NCI-H2171 treated with DMSO at 0.1 percent for 48 hours (cell line): ENCODE measurements around the gene DCDC1.

Source experiments
- DNase-seq: peaks from one replicate; lab custom pipeline; 2025; lab: John Stamatoyannopoulos, UW

DCDC1 gene

DNA sequence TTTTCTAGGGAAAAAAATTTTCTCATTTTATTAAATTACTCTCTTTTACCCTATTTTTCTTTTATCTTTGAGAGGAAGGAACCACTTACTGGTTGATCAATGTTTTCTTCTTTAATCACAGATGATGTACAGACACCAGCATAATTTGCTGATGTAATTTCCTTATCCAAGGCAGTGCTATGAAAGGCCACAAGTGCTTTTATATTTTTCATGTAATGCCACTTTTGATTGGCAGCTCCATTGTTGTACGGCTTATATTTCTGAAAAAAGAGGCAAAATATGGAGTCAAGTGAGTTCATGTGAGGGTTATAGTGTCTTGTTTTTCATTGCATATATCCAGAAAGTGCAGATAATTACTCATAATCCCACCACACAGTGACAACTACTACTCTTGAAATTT is 460.7 kb downstream of the DCDC1 start:
- no peak for DNase-seq

DNA sequence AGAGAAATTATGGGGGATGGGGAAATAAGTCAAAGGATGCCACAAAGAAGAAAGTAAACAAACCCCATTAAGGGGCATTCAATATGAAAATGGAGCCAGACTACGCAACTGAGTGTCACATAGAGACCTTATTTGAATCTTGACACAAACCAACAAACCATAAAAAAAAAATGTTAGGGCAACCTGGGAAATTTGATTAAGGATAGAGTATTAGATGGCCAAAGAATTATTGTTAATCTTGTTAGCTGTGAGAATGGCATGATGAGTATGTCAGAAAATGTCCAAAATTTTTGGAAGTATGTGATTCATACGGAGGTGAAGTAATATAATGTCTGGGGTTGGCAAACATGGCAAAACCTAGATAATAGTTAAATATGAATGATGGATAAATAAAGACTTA is 461.3 kb downstream of the DCDC1 start:
- DNase-seq = no peak

DNA sequence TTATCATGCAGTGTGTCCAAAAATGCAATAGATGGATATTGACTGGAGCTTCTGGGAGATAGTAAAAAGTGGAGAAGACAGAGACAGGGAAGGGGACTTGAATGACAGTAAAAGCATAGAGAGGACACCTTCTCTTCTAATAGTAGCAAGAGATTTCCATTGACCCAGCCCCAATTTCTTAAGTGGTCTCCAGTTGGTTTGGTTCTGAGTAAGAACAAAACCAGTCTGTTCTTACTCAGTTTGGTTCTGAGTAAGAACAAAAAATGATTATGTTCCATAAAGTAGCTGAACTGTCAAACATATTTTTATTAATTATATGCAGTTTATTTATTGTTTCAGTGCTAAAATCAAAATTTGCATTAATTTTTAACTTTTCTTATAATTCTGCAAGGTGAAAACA is 466.6 kb downstream of the DCDC1 start:
- DNase-seq = no peak

DNA sequence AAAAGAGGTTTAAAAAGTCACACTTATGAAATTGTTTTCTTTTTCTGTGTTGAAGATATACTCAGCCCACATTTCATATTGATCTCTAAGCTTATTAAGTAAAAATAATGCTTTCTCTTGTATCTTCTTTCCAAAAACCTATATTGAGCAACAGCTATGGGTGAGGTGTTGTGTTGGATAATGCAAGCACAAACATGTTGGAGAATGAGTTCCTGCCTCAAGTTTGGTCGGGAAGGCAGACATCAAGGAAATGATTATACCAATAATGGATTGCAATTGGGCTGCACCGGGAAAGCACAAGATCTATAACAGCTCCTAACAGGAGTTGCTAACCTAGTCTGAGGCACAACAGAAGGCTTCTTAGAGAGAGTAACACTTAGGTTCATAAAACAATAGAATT is 474.5 kb downstream of the DCDC1 start:
- DNase-seq = no peak

DNA sequence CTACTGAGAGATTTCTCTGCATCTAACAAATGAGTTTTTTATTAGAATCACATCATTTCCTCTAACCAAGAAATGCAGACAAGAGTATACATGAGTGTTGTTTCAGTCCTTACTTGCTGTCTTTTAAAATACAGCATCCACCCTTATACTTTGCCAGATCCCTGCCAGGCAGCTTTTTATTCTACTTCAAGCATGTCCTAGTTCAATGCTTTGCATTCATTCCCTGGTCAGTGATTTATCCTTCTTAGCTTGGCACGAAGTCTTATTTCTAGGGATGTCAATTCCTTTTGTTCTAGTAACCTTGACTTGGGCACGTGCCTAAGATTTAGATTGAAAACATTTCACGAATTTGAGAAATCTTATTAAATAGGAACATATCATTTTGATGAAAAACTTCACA is 476.2 kb downstream of the DCDC1 start:
- DNase-seq = no peak

DNA sequence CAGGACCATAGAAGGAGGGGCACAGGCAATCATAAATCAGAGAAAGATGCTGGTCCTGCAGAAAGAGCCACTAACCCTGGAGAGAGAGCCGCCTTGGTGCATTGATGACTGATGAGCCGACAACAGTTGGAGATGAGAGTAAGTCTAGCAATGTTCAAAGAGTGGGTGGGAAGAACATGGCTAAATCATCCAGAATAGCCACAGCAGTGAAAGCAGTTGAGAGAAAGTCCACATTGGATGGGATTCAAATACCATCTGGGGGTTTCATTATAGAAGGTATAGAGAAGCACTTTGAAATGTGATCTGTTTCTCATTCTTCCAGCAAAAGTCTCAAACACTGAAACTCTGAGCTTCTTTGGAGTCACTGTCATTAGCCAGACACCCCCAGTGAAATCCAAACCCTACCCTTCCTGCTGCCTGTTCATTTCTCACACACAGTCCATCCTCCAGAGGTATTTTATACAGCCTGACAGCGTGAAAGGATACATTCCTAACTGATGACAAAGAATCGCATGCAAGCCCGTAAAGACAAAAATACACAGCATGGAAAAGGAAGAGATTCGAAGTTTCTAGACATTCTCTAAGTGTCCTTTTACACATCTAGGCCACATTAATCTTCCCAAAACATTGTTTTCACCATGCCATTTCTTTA is 480.3 kb downstream of the DCDC1 start:
- DNase-seq = no peak

DNA sequence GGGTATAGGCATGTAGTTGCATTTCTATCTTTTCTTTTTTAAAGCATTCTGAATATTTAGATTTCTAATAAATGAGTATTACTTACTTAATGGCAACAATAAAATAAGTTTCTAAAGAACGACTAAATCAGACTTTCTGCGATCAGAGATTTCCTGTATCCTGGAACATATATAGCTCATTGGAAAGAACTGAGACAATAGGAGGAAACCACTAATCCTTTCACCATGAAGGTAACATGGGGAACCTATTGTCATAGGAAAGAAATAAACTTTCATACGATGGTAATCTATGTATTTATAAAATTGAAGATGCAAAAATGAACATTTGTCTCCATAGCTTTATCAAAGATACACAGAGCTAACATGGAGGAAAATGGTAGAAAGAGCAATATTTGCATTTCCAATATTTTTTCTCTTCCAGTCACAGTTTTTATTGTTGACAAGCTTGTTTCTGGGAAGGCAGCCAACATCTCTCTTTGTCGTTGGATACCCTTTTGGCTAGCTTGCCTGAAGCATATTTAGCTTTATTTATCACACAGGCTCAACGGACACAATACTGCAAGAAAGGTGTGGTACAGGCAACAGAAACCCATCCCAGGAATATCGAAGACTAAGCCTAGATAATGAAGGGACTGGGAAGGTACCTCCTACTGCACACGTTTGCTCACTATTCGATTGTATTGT is 490.1 kb downstream of the DCDC1 start:
- DNase-seq = peak; percentile 50

DNA sequence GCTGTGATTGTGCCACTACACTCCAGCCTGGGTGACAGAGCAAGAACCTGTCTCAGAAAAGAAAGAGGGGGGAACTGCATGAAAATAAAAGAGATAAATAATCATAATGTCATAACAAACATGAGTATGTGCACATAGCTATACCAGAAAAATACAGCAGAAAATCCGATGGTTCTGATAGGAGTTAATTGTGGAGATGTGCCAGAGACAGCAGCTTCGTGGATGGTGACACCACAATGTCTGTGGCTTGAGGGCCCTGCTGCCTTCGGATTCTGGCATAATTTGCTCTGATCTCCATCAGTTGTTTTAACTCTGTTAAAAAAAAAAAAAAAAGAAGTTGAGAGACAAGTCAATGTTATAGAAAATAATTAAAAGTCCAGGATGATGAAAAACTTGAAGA is 491.1 kb downstream of the DCDC1 start:
- no peak for DNase-seq

DNA sequence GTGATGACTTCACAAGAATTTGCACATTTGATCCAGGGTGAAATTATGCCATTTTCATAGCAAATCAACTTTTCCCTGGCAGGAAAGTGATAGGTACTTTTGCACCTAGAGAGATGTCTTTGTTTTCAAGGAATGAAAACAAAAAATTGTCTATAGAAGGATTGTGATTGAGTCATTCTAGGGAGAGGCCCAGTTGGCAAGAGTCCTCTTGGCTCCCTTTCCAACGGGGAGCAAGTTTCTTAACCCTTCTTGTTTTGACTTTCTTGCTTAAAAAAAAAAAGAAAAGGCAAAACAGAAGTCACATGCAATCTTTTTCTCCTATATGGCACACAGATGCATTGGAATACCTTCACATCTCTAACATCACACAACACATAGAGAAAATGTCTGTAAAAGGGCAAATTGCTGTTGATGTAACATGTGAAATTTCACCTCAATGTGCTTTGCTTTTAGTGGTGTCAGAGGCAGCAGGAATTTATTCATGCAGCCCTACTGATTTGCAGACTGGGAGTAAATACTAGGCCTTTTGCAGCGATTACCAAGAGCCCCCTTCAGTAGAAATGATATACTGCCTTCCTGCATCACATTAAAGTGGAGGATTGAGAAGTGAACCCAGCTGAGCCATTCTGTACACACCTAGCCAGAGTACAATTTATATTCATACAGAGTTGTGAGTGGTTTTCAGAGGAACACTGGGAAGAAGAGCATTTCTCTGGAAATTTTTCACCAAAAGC is 492.7 kb downstream of the DCDC1 start:
- DNase-seq = no peak

DNA sequence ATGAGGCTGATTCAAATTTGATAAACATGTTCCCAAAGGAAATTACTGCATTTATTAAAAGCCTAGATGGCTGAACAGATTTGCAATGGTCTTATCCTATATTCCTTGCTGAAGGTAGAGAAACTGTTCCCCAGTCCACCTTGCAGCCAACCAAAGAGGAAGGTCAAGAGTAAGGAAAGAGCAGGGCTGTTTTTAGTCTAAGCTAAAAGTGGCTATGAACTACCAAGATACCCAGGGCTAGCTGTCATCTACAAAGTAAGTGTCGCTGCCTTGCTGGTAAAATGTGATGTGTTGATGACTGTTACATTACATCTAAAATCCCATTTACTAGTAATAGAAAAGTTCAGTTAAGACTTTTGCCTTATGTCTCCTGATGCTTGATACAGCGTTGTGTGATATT is 493.3 kb downstream of the DCDC1 start:
- DNase-seq = no peak

DNA sequence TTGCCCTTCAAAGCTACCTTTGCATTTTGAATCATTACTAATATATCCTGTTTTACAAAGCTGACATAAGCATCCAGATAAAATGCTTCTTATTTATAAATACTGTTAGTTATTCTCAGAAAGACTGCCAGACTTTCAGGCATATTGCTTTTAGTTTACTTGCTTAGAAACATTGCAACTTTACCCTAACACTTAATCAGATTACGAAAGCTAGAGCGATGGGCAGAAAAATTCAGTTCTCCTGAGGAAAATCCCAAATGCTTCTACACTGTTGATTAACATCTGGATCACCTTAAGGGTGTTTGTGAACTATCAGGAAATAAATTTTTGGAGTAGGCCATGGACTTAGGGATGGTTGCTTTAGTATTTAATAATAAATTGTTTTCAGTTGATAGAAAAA is 493.7 kb downstream of the DCDC1 start:
- DNase-seq = no peak

DNA sequence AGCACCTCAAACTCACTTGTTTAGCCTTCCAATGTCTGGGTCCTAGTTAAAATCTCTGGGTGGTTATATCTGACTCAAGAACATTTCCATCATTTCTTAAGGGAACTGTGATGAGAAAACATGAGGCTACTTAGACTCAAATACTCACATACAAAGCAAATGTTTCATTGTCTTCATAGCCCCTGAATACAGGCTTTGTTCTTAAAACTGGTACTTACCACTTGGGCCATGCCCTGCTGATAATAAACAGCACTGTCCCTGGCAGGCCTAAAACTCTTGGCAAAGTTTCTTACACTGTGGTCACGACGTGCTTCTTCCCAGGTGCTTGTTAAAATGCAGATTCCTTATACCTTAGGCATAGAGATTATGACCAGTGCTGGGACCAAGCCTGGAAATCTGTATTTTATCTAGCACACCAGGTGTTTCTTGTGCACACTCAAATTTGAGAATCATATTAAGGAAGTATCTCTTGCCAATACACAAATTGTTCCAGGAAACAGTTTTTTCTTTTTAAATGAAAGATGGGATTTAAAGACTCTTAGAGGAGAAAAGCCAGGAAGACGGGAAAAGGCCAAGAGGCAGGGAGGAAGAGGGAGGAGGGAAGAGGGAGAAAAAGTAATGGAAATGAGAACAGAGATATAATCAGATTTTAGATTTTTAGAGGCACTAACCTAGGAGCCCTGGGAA is 495.5 kb downstream of the DCDC1 start:
- no peak for DNase-seq

DNA sequence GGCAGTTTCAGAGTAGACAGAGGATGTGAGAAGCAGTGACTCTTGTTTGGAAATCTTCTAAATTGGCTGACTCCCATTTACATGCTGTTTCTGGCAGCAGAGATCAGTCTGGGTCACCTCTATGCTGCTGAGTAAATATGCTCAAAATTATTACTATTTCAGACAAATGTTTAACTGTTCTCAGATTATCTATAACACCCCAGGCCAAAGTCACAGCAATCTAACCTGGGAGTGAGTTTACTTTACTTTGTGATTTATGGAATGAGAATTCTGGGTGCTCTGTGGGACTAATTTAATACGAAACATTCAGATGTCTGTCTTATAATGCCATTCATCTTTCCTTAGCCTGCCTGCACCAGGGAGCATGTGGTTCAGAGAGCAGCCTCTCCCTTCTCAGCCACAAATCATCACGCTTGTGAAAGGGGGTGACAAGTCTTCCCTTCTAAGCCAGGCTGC is 500.9 kb downstream of the DCDC1 start:
- DNase-seq = no peak

DNA sequence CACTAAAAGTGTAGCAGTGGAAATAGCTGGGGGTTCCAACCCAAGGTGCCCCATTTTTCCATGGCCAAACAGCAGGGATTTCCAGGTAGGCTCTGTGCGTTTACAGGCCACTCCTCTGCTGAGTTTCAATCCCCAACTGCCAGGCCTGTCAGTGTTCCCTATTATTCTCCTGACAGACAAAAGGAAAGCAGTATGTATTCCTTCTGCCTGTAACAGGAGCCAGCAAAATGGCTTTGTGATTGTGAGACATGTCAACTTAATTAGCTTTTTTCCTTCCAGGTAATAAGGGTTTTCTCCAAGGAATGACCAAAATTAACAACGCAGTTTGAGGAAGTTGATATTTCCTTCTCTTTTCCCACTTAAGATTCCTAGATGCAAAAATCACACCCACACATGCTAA is 506.3 kb downstream of the DCDC1 start:
- no peak for DNase-seq

DNA sequence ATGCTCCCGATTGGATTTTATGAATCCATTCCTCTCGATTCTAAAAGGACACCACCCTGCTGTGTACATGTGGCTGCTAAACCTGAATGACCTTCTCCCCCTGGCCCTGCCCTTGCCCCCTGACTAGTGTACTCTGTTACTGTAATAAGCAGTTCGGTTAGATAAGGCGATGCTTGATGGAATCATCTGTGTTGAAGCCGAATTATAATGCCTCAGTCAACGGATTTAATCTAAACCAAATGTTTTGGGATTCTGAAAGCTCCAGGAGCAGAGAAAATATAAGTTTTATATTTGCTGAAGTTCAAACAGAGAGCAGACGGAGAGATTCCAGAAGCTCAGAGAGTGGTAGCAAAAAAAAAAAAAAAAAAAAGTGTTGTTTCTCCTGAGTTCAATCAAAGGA is 508.0 kb downstream of the DCDC1 start:
- DNase-seq = no peak

DNA sequence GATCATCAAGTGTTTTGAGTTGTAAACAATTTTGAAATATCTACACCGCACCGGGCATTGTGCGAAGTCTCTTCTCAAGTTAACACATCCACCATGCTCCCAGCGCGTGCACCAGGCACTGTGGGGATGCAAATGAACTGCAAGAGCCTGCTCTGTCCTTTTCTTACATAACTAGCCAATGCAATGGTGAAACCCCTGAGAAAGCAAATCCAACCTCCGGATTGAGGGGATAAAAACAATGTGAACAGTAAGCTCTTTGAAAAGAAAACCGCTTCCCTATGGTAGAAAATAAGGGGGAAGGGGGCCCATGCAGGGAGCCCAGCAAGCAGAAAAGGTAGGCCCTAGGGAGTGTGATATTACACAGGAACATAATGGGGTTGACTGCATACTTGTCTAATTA is 508.5 kb downstream of the DCDC1 start:
- no peak for DNase-seq

DNA sequence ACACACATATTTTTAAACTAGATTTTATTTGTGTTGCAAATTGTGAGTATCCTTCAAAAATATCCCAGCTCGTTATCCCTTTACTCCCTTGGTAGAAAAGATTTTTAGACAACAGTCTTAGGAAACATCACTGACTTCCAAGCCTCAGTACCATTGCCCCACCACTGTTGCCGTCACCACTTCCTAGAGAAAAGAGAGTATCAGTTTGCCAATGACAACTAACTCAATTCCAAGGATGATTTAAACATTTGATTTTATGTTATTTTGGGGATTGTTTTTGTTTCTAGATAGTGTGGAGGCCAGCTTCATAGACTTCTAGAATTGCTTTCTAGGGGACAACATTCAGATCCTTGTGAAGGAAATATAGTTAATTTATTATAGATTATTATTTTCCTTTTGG is 509.4 kb downstream of the DCDC1 start:
- DNase-seq = no peak

DNA sequence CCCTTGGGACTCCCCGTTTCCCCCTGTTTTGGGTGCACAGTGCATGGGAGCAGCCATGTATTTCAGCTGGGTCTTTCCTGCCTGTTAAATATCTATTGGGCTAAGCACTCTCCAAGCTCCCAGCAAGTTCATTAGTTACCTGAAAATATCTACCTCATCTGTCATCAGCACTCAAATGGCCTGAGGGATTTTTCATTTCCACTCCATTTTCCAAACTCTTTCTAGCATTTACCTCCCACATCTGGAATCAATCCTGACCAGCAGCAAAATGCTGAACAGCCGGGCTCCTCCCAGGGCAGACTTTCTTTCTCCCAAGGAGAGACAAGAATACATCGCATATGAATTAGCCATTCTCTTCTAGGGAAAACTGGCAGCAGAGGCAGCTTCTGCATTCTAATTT is 509.9 kb downstream of the DCDC1 start:
- no peak for DNase-seq

DNA sequence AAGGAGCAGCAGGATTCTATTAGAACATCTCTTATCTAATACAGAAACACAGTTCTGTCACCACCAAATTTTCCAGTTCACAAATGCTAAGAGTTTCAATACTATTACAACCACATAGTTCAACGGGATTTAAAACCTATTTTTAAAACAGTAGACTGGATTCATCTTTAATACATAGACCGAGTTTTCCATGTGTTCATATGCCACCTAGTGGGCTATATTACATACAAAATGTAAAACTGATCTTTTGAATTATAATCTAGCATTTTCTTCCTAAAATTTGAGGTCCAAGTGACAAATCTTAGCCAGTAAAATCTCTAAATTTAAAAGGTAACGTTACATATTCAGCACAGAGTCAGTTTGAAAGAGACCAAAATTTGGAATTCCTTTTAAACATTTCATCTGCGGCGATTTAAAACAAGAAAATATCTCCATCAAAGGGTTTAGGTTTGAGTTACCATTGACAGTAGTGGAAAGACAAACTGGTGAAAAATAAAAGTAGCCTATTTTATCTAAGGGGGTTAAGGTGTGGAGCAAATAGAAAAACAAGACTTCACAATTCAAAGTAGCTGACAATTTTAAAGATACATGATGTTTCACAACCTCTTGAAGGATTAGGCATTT is 514.0 kb downstream of the DCDC1 start:
- DNase-seq = peak; percentile 70

DNA sequence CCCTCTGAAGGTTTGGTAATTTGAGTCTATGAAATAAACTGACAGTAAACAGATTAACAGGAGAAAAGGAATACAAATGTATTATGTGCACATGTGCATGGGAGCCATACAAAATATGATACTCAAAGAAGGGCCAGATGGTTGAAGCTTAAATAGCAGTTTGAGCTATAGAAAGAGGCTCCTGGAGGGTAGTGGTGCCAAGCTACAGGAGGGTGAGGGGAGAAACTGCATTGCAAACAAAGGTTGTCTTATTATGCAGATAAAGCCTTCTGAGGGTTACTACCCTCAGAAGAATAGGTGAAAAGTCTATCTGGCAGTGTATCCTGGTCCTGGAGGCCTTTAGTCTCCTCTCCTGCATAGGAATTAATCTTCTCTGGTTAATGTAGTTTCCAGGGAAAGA is 516.1 kb downstream of the DCDC1 start:
- DNase-seq = peak; percentile 95

DNA sequence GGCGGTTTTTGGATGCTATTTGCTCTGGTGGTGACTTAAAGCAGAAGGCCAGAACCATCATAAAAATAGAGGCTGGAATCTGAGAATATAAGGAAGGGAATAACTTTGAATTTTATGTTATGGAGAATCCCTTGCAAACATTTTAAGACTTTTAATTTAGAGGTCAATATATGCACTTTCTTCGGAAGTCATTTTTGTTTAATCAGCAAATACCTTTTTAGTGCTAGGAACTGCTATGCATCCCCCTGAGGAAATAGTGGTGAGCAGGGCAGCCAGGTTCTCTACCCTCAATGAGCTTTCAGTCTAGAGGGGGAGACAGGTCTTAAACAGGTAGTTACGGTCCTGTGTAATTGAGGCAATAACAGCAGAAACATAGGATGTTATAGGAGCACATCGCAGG is 516.9 kb downstream of the DCDC1 start:
- no peak for DNase-seq

DNA sequence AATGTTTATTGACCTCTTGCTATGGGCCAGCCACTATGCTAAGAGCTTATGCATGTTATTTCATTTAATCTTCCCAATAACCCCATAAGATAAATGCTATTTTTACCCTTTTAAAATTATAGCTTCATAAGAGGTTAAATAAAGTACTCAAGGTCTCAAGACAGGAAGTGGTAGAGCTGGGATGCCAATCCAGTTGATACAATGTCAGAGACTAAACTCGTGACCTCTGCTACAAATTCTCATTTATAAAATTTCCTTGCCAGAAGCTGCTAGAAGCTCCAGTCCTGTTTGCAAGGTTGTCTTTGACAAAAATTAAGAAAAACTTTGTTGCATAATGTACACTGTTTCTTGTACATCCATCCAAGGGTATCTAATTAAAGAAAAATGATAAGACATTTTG is 517.4 kb downstream of the DCDC1 start:
- no peak for DNase-seq
